ENCODE results near the gene MGLL.

GRCh38 chr3:127749787-127750225 lies 72.5 kb downstream of the MGLL start:
- TF ChIP-seq CTCF (conservative IDR thresholded peaks at IDR 0.05; ENCODE audit: low read length) = peak; percentile 68
- no peak for TF ChIP-seq EZH2phosphoT487 (IDR thresholded peaks at IDR 0.05; ENCODE audit: borderline replicate concordance, low read depth, low read length)

Measured in OCI-LY7 (cell line).